GM21381 (cell line): ENCODE results near the gene SEMA5B.

ENCODE experiments used
- ATAC-seq: cut with Tn5 transposase; IDR thresholded peaks from one replicate; pipeline ENCODE4 v1.9.1; 2021; ENCODE audit warnings: mild to moderate bottlenecking, moderate library complexity; ENCODE audit not compliant: unreplicated experiment

SEMA5B gene

DNA sequence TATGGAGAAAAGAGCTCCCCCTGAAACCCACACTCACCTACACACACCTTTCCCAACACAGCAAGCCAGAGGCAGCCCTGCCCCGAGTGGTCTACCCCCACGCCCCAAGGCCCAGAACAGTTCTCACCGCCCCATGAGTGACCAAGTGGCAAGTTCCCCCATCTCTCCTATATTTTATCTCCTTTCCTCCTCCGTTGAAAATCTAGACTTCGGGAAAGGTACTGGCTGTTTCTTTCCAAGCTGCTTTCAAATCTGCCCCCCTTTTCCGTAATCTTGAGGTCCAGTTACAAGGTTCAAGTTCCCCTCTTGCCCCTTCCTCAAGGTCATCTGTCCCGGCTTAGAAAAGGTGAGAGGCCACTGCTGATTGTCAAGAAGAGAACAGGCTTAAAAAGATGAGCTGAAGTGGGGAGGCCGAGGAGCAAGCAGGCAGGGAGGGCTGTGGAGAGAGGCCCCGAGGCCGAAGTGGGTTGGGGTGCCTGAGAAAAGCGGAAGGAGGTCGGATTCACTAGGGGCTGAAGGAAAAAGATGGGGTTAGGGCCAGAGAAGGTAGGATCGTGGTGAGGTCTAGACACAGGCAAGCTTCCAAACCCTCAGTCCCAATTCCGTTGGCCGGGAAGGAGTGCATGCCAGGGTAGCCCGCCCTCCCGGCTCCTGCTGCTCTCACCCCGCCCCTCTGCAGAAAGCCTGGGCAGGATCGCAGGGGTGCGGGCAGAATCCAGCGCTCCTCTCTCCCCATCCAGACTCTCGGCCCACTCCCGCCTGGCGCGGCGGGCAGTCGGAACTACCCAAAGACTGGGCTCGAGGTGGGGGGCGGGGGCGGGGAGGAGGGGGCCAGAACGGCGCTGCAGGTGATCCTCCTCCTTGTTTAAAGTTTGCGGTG lies 1.7 kb downstream of the SEMA5B start:
- ATAC-seq: no peak

DNA sequence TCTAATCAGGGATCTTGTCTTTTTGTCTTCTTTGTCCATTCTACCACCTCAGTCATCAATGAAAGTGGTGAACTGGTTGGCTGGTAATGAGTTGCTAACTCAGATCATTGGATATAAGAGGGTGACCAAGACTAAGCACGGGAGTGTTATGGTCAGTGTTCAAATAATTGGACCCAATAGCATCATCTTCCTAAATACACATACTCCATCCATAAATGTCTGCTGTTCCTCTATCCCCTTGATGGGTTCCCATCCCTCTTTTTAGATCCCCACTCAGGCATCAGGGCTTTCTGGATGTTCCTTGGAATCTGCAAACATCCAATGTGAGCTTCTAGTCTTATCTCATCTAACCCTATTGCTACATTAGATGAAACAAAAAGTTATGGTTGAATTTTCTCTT lies 3.5 kb downstream of the SEMA5B start:
- ATAC-seq: no peak

DNA sequence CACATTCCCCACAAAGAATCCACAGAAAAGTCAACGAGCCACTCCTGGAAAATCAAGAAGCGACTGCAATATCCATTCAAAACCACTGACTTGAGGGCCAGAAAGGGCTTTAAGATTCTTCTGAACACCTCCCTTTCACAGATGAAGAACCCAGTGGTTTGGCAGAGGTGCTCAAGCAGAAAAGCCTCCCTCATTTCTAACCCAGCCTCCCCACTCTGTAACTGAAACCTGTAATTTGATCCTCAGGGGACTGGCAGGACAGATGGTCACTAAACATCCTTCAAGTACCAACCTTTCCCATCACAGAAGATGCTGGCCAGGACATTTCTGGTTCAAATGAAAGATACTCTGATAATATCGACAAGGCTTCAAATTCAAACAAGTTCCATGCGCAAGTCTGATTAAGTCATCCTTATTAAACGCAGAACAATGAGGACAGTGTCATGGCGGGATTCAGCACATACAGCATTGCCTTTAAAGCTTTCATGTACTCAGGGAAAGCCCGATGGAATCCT lies 5.5 kb downstream of the SEMA5B start:
- ATAC-seq: no peak

DNA sequence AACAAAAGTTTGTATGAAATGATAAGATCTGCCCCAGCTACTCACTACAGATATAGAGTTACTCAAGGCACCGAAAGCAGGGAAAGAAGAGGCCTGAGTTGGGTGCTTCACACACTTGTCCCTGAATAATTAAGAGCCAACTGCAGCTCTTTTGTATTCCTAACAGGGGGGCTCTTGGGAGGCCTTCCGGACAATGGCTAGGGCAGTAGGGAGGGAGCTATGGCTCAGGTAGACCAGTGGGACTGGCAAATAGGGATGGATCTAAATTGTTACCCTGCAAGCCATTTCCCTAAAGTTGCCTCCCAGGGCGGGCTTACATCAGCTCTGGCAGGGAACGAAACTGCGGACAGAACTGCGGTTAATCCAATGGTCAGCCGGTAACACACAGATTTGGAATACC lies 6.2 kb downstream of the SEMA5B start:
- no peak for ATAC-seq

DNA sequence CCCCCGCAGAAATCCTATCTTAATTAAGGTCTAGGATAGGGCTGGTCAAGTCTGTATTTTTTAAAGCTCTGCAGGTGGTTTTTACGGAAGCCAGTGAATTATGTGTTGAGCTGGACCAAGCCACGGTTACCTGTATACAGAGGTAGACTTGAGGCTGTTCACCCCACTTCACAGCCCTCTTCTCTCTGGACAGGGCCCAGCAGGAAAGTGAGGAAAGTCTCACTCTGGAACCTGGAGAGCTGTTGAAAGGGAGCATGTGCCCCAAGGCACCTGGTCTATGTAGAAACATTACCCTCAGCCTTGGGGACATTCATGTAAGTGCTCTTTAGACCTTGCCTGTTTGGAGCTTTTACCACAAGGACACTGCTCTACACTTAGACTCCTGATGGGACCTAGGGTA lies 6.9 kb downstream of the SEMA5B start:
- ATAC-seq: no peak

DNA sequence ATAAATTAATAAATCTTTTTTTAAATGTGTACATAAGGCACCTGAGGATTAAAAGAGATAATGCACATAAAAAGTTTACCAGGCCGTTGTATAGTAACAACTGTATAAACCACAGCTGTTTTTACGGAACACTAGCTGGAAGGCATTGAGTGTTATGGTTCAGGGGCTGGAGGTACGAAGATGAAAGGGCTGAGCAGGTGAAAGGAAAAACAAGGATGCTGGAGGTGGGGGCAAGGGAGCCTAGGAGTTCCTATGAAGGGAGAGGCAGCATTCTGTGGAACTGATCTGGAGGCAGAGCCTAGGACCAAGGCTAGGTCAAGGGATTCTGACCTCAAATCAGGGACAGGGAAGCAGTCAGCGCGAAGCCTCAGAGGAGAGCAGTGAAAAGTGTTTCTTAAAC lies 8.0 kb downstream of the SEMA5B start:
- ATAC-seq: no peak

DNA sequence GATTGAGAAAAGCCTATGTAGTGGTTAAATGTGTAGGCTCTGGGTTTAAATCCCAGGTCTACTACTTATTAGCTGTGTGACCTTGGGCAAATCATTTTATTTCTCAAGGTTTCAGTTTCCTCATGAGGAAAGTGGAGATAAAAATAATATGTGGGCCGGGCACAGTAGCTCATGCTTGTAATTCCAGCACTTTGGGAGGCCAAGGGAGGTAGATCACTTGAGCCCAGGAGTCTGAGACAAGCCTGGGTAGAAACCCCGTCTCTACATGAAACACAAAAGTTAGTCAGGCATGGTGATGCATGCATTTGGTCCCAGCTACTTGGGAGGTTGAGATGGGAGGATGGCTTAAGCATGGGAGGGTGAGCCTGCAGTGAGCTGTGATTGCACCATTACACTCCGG lies 8.4 kb downstream of the SEMA5B start:
- no peak for ATAC-seq

DNA sequence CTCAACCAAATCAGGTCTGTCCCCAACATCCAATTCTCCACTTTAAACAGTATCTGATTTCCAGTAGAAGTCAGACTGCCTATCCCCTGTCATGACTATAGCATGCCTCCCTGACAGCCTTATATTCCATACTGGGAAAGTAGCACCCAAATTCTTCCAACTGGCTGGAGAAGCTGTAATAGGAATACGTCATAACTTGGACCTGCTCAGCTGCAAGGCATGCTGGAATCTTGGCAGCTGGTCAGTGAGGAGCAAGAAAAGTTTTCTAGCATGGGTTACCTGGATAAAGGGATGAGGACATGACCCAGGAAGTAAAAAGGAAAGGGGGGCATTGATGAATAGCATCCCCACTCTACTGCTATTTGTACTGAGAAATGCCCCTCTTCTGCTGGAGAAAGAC lies 8.9 kb downstream of the SEMA5B start:
- no peak for ATAC-seq

DNA sequence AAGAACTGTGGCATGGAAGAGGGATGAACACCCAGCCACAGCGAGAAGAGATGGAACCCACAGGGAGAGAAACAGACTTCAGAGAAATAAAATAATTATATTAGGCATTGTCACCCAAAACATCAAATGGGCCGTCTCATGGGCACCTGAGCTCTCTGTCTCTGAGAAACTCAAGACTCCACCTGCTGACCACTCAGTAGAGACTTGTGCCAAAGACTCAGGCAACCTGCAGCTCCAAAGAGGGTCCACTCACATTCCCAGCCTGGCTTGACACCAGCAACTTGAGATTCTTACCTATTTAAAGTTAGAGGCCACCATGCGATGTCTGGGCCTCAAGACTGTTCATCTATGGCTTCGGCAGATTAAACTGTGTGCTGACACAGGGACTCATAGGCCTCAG lies 12.0 kb downstream of the SEMA5B start:
- ATAC-seq: no peak

DNA sequence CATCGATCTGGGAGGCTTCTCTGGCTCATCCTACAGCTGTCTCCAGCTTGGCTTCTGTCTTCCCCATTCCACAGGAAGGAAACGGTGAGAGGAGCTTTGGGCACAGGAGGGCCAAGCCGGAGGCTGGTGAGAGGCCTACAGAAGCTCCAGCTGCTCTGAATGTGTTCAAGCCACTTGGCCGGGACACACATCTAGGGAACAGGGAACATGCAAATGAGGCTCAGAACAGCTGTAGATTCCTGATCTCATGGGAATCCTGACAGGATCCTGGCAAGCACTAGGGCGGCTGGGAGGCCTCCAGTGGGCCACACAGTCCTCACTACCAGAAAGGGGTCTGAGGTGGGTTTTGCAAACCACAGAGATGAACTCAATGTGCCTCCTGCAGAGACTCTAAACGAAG lies 13.7 kb downstream of the SEMA5B start:
- no peak for ATAC-seq

DNA sequence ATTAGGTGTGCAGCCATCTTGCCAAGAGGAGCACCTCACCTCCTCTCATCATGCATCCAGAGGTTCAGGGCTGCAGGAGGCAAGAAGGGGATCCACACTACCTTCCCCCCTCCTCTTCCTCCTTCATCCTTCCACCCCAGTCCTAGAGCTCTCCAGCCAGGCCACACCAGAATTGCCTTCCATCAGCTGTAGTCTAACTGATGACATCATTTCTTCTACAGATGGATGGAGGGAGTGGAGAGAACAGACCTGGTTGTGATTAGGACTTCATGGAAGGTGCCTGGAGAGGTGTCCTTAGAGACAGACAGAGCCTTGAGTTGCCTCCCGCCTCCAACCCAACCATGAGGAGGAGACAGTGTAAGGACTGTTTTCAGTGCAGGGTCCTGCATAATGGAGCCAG lies 14.9 kb downstream of the SEMA5B start:
- ATAC-seq: no peak

DNA sequence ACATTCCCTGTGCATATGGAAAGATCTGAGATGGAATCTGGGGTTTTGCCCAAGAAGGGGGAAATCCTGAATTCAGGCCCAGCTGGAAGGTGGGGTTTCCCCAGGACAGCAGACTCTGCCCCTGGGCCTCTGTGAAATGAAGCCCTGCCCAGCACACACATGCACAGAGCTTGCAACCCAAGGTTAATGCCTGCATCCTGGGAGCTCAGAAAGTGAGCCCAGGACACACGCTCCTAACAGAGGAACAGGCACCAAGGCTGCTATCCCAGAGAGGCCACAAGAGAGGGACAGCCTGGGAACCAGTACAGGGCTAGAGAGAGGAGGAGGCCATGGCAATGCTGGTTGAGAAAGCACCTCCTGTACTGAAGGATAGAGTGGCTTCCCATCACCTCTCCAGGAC lies 16.1 kb downstream of the SEMA5B start:
- no peak for ATAC-seq

DNA sequence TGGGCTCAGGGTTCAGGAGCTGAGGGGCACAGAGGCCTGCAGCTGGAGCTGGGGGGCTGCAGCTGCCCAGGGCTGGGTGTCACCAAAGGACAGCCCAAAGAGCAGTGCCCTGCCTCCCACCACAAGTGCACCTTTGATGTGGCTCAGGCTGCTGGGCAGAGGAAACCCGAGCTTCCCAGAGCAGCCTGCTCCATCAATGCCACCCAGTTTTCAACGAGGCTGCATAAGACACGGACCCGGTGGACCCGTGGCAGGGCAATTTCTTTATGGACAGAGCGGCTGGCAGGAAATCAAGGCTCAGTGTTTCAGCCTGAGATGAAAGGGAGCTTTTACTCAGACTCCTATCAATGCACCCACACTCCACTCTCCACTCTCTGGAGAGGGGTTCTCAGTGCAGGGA lies 18.7 kb downstream of the SEMA5B start:
- ATAC-seq: no peak

DNA sequence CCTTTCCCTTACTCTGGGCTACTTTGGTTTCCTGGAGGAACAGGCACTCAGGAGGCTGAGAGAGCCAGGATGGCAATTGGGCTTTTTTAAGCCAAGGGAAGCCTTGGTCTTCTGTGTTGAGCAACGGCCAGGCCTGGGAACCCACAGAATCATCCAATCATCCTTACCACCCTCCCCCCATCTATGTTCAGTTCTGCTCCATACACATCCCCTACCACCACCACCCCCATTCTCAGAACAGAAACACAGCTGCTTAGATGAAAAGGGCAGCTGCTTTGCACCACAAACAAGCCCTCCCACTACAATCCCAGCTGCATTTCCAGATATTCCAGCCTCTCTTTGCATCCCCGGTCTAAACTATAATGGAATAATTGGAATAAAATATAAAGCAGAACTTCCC lies 21.0 kb downstream of the SEMA5B start:
- ATAC-seq: no peak

DNA sequence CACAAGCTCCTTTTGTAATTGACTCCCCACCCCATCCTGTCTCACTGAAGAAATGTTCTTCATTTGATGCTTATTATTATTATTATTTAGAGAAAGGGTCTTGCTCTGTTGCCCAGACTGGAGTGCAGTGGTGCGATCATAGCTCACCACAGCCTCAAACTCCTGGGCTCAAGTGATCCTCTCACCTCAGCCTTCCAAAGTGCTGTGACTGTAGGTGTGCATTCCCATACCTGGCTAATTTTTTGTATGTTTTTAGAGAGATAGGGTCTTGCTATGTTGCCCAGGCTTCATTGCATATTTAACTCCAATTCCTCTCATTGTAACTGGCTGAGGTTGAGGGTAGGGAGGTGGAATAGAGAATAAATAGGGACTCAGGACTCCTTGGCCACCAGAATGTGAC lies 22.3 kb downstream of the SEMA5B start:
- ATAC-seq: no peak

DNA sequence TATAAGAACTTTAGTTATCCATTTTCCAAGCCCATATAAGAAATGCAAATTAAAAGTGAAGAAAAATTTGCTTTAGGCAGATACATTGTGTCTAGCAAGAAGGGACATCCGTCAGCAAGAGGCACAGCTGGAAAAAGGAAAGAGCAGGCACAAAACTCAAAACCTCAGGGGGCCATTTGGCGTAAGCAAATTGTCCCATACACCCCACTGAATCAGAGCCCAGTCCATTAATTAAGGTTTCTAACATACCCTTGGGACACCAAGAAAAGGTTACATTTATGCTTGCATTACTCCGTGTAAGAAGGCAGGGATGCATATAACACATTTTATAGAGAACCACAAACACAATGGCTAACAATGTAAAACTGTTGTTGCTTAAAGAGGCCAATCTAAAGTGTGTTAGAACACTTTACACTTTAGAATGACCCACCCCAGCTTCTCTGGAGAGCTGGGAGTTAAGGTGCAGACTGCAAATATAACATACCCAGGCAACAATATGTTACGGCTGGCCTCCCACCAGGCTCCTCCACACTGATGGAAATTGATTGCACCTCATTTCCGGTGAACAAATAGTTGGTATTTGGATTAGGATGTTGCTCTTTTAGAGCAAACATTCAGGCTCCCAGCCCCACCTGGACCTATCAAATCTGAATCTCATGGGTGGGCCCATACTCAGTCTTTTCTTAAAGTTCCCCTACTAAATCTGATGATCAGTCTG lies 23.2 kb downstream of the SEMA5B start:
- no peak for ATAC-seq

DNA sequence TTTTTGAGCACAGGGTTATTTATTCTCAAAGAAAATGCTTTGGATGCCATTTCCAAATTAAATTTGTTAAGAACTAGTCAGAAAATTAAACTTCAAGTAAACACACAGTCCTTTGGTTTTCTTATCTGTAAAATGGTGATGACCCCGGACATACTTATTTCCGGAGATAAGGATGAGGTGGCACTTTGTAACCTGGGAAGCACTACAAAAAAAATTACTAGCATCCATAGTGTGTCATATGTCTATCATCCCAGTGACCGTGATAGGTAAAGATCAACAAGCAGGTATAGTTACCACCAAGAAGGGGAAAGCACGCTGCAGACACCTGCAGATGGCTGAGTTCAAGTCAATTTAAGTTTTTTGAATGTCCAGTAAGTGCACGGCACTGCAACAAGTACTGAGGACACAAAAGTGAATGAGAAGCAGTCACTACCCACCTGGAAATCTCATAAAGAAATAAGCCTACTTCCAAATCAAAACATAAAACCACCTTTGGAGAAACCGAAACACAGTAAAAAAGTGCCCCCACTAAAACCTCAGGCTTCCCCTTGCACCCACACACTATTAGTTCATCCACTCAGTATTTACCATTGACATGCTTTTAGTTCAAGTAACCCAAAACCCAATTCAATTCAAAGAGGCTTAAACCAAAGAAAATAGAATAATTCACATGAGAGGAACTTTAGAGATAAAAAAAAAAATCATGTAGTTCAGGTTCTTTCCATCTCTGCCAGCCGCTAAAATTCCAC lies 24.6 kb downstream of the SEMA5B start:
- no peak for ATAC-seq

DNA sequence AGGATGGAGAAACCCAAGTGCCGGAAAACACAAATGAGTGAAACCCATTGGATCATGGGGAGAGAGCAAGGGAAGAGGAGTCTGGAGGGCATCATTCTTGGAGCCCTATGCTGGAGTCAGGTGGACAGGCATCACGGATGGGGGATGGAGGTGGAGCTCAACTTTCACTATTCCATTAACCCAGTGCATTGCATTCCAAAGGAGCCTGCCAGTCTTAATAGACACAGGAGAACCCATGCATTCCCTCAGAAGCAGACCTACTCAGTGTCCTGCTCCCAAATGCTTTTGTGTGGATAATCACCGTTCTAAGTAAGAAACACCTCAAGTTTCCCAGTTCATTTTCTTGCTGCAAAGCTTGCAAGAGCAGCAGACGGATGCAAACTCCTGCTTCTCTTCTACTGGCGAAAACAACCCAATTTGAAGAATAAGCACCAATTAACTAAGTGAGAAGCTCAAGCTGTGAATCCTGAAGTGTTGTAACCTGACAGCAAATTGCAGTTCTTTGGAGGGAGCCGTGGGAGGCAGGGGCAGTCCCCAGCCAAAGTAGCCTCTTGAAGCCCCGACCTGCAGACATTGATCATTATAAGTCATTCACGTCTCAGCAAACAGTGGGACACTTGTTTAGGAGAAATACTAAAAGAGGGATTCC lies 25.3 kb downstream of the SEMA5B start:
- no peak for ATAC-seq

DNA sequence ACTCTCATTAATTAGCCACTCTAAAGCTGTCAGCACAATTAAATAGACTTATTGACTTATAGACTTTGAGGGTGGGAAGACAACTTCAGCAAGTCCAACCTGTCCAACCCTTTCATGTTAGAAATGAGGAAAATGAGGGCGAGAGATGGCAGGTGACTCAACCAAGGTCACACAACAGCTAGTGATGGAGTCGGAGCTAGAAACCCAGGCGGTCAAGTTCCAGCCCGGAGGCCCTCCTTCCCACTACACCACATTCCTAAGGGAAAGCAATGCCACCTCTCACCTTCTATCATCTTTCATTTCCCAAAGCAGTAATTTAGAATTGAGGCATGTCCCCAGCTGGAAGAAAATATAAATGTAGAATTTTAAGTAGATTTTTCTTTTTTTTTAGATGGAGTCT lies 28.7 kb downstream of the SEMA5B start:
- no peak for ATAC-seq

DNA sequence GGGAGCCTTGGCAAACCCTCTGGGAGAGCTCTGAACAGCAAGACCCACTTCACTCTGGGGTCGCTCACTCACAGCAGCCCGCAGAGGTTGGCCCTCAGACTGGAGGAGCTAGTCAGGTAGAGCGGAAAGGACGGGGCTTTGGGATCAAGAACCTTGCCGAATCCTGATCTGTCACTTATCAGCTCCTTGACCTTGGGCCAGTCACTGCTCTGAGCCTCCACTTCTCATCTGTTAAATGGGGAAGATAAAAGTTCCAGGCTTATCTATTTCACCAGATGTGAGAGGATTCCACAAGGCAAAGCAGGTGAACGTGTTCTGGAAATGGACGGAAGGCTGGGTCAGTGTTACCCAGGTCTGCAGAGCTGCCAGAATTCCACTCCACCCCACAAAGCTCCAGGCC lies 29.4 kb downstream of the SEMA5B start:
- ATAC-seq: no peak

DNA sequence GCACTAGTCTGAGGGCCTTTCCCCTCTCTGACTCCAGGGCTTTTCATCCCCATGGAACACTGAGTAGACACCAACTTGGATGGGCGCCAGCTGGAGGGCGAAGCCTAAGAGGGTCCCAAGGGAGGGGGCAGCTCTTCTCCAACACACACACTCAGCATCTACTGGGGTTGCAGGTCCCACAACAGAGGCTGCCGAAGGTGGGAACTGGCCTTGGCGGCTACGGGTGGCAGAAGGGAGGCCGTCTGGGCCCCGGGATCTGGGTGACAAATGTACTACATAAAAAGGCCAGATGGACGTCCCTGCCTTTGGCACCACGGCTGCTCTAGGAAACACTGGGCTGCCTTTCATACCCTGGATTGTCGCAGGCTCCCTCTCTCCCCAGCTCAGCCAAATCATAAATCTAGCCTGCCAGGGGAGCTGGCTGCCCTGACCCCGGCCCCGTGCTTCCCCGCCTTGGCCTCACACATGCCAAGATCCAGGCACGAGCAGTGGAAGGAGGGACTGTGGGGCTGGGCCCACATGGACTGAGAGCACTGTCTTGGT lies 31.5 kb downstream of the SEMA5B start:
- ATAC-seq: no peak
